ENCODE data around the gene CSTB.

Gene CSTB

GRCh38 chr21:43764576-43765495, 11.3 kb downstream of the CSTB start (continued):
- TF ChIP-seq ZNF600 (tag by site-specific recombination; IDR thresholded peaks at IDR 0.05) = peak; percentile 91

- Histone ChIP-seq H3K9me3 (ENCODE audit: control insufficient read depth, insufficient read depth, low read depth, low read length) (no peaks in the 10 kb centered on the region), H3K27ac (ENCODE audit: extremely low read depth, low read depth, low read length) (no peak overlapping the region), H3K36me3 (ENCODE audit: control insufficient read depth in 2 of 2, insufficient read depth in 1 of 2, low read length in 2 of 2) (peaks cover 0 to 35% of the 10 kb centered on the region in 2 experiments; a peak in 1 of 3 replicates), H3K4me3 (ENCODE audit: low read depth, low read length) (no peak overlapping the region), H3K4me1 (ENCODE audit: control insufficient read depth, insufficient read depth, low read length) (no peaks in the 10 kb centered on the region)
- CTCF ChIA-PET = interaction anchor here (0.7 kb wide), 1 partner anchor 52 kb away, joined by 3 read pairs; no protein-coding TSS in a partner anchor
- POLR2A ChIA-PET = interaction anchor here (0.6 kb wide), 1 partner anchor 67 kb away, joined by 4 read pairs; no protein-coding TSS in a partner anchor
- no peak for TF ChIP-seq ZNF645 (tag by site-specific recombination; IDR thresholded peaks at IDR 0.05)
- TF ChIP-seq ZNF692 (tag by site-specific recombination; IDR thresholded peaks at IDR 0.05) = peak; percentile 65; the same call in 1 of the 2 replicates
- TF ChIP-seq KLF7 (tag by site-specific recombination; IDR thresholded peaks at IDR 0.05; ENCODE audit: borderline replicate concordance) = no peak
- no peak for TF ChIP-seq ZNF561 (tag by site-specific recombination; IDR thresholded peaks at IDR 0.05; ENCODE audit: borderline replicate concordance)
- TF ChIP-seq PRDM2 (tag by site-specific recombination; IDR thresholded peaks at IDR 0.05; ENCODE audit: borderline replicate concordance) = no peak
Observed at GRCh38 chr21:43763901-43764523, 12.1 kb downstream of the CSTB start.

GRCh38 chr21:43762303-43763128, 13.6 kb downstream of the CSTB start:
- no peak for TF ChIP-seq ZNF404 (tag by site-specific recombination; IDR thresholded peaks at IDR 0.05)
- TF ChIP-seq ZNF623 (tag by site-specific recombination; IDR thresholded peaks at IDR 0.05) = peak; percentile 63
- POLR2A ChIA-PET = no interaction called here
- no peaks in the 10 kb centered on the region for H3K4me1 ChIP-seq (ENCODE audit: control insufficient read depth, insufficient read depth, low read length)
- no peak overlapping the region for H3K4me3 ChIP-seq (ENCODE audit: low read depth, low read length)
- H3K9me3 ChIP-seq (ENCODE audit: control insufficient read depth, insufficient read depth, low read depth, low read length) = no peaks in the 10 kb centered on the region
- no peak overlapping the region for H3K27ac ChIP-seq (ENCODE audit: extremely low read depth, low read depth, low read length)
- H3K36me3 ChIP-seq (ENCODE audit: control insufficient read depth in 2 of 2, insufficient read depth in 1 of 2, low read length in 2 of 2) = peaks cover 0 to 50% of the 10 kb centered on the region in 2 experiments; a peak in 1 of 3 replicates
- CTCF ChIA-PET = interaction anchor here (0.6 kb wide), 1 partner anchor 667 kb away, joined by 5 read pairs; no protein-coding TSS in a partner anchor
